Measurements from ENCODE around the gene ITGBL1.

The ITGBL1 gene

DNA sequence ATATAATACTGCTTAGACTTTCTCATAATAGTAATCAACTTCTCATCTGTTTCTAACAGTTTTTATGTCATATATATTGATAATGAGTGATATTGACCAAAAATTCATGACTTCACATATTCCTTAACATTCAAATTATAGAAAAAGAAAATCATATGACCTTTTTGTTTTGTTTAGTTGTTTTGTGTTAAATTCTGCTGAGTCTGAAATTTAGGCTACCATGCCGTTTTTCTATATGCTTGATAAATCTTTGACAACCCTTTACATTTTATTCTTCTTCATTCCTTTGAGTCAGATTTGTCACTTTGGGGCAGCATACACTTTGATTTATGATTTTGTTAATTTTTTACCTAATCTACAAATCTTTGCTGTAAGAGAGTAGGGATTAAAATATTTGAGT, 176.4 kb downstream of the ITGBL1 start:
- Histone ChIP-seq H3K27me3 (ENCODE audit: control insufficient read depth, insufficient read depth, low read length) (no peaks in the 10 kb centered on the region), H3K9ac (ENCODE audit: low read depth, low read length) (no peak overlapping the region), H3K27ac (ENCODE audit: low read depth, low read length) (no peak overlapping the region), H3K4me3 (ENCODE audit: low read depth, low read length) (no peak overlapping the region), H3K9me3 (ENCODE audit: control insufficient read depth, insufficient read depth, low read length) (no peaks in the 10 kb centered on the region), H3K4me1 (ENCODE audit: control insufficient read depth, insufficient read depth, low read length) (peaks cover 6% of the 10 kb centered on the region), H3K36me3 (ENCODE audit: control insufficient read depth, insufficient read depth, low read length) (no peaks in the 10 kb centered on the region)

DNA sequence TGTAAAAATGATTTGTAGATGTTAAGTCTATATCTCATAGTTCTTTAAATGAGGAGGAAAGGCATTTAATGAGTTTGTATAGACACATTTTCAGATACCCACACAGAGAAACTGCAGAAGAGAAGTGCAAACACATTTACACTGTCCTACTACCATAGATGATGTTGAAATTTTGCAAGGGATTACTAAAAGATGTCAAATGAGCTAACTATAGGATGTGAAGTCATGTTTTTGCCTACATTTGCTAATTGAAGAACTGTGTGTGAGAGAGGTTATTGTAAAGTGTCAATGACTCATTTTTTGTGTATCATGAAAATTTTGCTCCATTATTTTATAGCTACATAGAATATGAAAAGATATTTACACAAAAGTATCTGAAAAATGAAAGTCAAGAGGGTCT, 178.9 kb downstream of the ITGBL1 start:
- Histone ChIP-seq H3K9ac (ENCODE audit: low read depth, low read length) (no peak overlapping the region), H3K27ac (ENCODE audit: low read depth, low read length) (no peak overlapping the region), H3K4me1 (ENCODE audit: control insufficient read depth, insufficient read depth, low read length) (no peaks in the 10 kb centered on the region), H3K4me3 (ENCODE audit: low read depth, low read length) (no peak overlapping the region), H3K27me3 (ENCODE audit: control insufficient read depth, insufficient read depth, low read length) (no peaks in the 10 kb centered on the region), H3K36me3 (ENCODE audit: control insufficient read depth, insufficient read depth, low read length) (no peaks in the 10 kb centered on the region), H3K9me3 (ENCODE audit: control insufficient read depth, insufficient read depth, low read length) (no peaks in the 10 kb centered on the region)

DNA sequence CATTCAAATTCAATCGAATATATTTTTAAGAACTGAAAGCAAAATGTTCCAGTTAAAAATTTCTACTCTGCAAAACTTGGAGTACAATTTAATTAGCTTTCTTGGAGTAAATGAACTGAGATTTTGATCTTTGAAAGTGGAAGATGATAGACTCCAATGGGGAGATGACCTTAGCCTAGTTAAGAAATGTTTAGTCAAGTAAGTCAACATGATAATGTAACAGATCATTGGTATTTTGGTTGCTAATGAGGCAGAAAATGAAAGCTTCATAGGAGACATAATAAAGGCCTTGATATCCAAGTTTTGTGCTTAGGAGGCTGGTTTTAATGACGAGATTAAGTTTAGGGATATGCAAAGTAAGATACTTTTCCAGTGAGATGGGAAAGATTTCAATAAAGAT, 181.7 kb downstream of the ITGBL1 start:
- Histone ChIP-seq H3K27ac (ENCODE audit: low read depth, low read length) (no peak overlapping the region), H3K36me3 (ENCODE audit: control insufficient read depth, insufficient read depth, low read length) (no peaks in the 10 kb centered on the region), H3K4me1 (ENCODE audit: control insufficient read depth, insufficient read depth, low read length) (no peaks in the 10 kb centered on the region), H3K4me3 (ENCODE audit: low read depth, low read length) (no peak overlapping the region), H3K27me3 (ENCODE audit: control insufficient read depth, insufficient read depth, low read length) (no peaks in the 10 kb centered on the region), H3K9me3 (ENCODE audit: control insufficient read depth, insufficient read depth, low read length) (no peaks in the 10 kb centered on the region), H3K9ac (ENCODE audit: low read depth, low read length) (no peak overlapping the region)

DNA sequence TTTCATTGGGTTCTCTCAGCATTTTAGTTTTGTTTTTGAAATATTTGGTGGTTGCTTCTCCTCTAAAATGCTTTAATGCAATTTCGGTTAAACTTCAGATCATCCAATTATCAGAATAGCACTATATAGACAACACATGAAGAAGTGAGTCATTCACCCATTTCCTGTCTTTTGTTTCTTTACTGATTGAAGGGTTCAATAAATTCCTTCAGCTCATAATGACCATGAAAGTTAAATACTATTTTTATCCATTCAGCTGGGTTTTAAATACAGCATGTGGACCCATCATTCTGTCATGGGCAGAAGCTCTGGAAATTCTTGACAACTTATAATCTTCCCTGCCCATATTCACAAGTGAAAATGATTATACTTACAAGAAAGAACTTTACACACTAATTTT, 187.2 kb downstream of the ITGBL1 start:
- no peak overlapping the region for H3K27ac ChIP-seq (ENCODE audit: low read depth, low read length)
- no peaks in the 10 kb centered on the region for H3K4me1 ChIP-seq (ENCODE audit: control insufficient read depth, insufficient read depth, low read length)
- H3K4me3 ChIP-seq (ENCODE audit: low read depth, low read length), result no peak overlapping the region
- no peaks in the 10 kb centered on the region for H3K27me3 ChIP-seq (ENCODE audit: control insufficient read depth, insufficient read depth, low read length)
- H3K9me3 ChIP-seq (ENCODE audit: control insufficient read depth, insufficient read depth, low read length), result no peaks in the 10 kb centered on the region
- no peaks in the 10 kb centered on the region for H3K36me3 ChIP-seq (ENCODE audit: control insufficient read depth, insufficient read depth, low read length)
- no peak overlapping the region for H3K9ac ChIP-seq (ENCODE audit: low read depth, low read length)

DNA sequence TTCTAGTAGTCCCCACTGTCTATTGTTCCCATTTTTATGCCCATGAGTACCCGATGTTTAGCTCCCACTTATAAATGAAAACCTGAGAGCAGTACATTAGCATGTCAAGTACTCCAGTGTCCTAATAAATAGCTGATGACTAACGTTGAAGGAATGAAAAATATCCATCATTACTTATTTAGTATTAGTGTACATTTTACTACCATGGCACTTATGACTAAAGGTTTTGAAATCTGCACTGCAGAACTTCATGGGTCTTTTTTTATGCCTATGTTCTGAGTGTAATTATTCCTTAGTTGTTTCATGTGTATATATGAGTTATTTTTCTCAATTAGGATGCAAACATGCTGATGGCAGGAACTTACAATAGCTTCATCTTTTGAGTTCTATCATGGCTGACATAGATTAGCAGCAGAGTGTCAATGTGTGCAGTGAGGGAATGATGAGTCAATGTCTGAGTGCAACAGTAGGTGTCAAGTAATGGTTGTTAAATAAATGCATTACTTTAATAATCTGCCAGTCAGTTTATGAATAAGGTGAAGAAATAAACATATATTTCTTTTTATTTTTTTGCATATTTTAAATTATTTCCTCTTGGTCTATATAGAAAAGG, 188.4 kb downstream of the ITGBL1 start:
- Histone ChIP-seq H3K27me3 (ENCODE audit: control insufficient read depth, insufficient read depth, low read length) (no peaks in the 10 kb centered on the region), H3K4me3 (ENCODE audit: low read depth, low read length) (no peak overlapping the region), H3K4me1 (ENCODE audit: control insufficient read depth, insufficient read depth, low read length) (no peaks in the 10 kb centered on the region), H3K27ac (ENCODE audit: low read depth, low read length) (no peak overlapping the region), H3K36me3 (ENCODE audit: control insufficient read depth, insufficient read depth, low read length) (no peaks in the 10 kb centered on the region), H3K9me3 (ENCODE audit: control insufficient read depth, insufficient read depth, low read length) (no peaks in the 10 kb centered on the region), H3K9ac (ENCODE audit: low read depth, low read length) (no peak overlapping the region)

DNA sequence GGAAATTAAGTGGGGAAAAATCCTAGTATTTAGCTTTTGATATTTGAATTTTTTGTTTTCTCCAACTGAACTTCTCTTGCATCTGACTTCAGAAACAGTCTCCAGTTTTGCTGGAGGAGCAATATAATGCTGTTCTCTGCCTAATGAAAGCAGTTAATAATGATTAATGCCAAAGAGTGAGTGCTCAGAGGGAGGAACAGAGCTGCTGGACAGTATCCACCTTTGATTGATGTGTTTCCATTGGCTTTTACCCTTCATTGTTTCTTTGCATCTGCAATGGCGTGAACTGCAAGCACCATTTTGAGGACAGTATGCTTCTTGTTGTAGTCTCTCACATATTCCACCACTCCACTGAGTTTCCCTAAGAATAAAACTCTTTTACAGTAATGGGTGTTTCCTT, 193.4 kb downstream of the ITGBL1 start:
- Histone ChIP-seq H3K9ac (ENCODE audit: low read depth, low read length) (no peak overlapping the region), H3K4me3 (ENCODE audit: low read depth, low read length) (no peak overlapping the region), H3K4me1 (ENCODE audit: control insufficient read depth, insufficient read depth, low read length) (no peaks in the 10 kb centered on the region), H3K9me3 (ENCODE audit: control insufficient read depth, insufficient read depth, low read length) (no peaks in the 10 kb centered on the region), H3K27ac (ENCODE audit: low read depth, low read length) (no peak overlapping the region), H3K27me3 (ENCODE audit: control insufficient read depth, insufficient read depth, low read length) (no peaks in the 10 kb centered on the region), H3K36me3 (ENCODE audit: control insufficient read depth, insufficient read depth, low read length) (no peaks in the 10 kb centered on the region)

DNA sequence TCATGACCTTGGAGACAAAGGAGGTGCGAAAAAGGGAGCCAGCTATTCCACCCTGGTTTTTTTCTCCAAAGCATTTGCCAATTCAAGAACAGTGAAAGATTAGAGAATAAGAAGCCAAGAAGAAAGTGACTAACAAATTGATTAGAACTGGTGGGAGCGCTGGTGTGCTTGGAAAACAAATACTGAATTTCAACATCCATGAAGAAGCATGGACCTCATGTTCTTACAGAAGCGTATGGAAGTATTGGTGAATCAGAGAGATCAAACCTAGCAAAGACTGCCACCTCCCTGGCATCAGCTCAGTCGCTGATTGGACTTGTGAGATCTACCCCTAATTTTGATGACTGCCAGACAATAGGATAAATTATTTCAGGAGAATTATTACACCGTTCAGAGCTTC, 195.3 kb downstream of the ITGBL1 start:
- Histone ChIP-seq H3K36me3 (ENCODE audit: control insufficient read depth, insufficient read depth, low read length) (no peaks in the 10 kb centered on the region), H3K4me1 (ENCODE audit: control insufficient read depth, insufficient read depth, low read length) (no peaks in the 10 kb centered on the region), H3K9me3 (ENCODE audit: control insufficient read depth, insufficient read depth, low read length) (no peaks in the 10 kb centered on the region), H3K9ac (ENCODE audit: low read depth, low read length) (no peak overlapping the region), H3K27me3 (ENCODE audit: control insufficient read depth, insufficient read depth, low read length) (no peaks in the 10 kb centered on the region), H3K4me3 (ENCODE audit: low read depth, low read length) (no peak overlapping the region), H3K27ac (ENCODE audit: low read depth, low read length) (no peak overlapping the region)

DNA sequence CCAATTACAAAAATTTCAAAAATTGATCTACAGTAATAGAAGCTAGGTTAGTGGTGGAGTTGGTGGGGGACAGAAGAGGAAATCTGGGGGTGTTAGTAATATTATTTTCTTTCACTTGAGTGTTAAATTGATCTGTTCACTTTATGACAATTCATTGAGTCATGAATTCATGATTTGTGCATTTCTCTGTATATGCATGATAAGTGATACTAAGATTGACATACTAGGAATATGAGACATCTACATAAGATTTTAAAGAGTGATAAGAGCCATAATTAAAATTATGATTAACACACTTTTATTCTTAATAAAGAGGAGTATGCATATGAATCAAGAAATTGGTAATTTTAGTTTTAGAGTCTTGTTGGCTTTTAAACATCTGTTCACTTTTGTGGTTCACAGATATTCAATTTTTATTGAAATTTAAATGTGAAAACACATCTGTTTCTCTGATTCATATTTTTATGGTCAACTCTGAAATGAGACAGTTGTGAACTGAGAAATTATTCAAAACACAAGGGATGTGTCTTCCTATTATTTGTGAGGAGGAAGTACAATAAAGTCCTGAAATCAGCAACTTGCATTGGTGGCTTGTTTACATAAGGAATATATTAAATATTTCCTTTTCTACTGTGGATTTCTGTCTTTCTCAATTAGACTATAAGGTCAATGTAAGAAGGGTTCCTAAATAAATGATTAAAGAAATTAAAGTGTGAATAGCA, 196.5 kb downstream of the ITGBL1 start:
- no peak overlapping the region for H3K27ac ChIP-seq (ENCODE audit: low read depth, low read length)
- H3K36me3 ChIP-seq (ENCODE audit: control insufficient read depth, insufficient read depth, low read length), result no peaks in the 10 kb centered on the region
- H3K9ac ChIP-seq (ENCODE audit: low read depth, low read length), result no peak overlapping the region

DNA sequence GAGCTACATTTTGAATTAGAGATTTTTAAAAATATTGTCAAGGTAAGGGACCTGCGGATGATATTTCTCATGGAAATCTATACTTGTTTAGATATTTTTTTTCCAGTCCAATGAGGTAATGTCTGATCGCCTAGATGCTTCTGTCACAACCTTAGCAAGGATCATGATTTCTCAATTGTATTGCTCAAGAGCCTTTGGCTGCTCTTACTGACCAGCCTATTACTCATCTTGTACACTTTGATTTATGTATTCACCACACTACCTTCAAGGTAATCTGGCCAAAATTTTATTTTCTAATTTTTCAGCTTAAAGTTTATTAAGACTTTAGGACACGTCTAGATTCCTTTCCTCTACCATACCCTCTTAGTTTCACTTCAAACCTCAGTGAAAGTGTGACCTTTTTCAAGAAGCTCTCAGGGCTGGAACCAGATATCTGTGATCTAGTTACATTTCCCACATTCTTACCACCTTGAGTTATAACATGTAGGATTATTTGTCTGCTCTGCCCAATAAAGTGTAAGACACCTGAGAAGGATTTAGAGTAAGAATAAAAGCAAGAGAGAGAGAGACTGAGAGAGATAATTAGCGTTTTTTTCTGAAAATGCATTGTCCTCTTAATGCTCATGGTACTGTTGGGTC, 197.1 kb downstream of the ITGBL1 start:
- no peaks in the 10 kb centered on the region for H3K4me1 ChIP-seq (ENCODE audit: control insufficient read depth, insufficient read depth, low read length)
- no peaks in the 10 kb centered on the region for H3K9me3 ChIP-seq (ENCODE audit: control insufficient read depth, insufficient read depth, low read length)
- H3K27me3 ChIP-seq (ENCODE audit: control insufficient read depth, insufficient read depth, low read length), result no peaks in the 10 kb centered on the region
- H3K27ac ChIP-seq (ENCODE audit: low read depth, low read length), result no peak overlapping the region
- no peak overlapping the region for H3K9ac ChIP-seq (ENCODE audit: low read depth, low read length)
- no peak overlapping the region for H3K4me3 ChIP-seq (ENCODE audit: low read depth, low read length)
- H3K36me3 ChIP-seq (ENCODE audit: control insufficient read depth, insufficient read depth, low read length), result no peaks in the 10 kb centered on the region

More for the DNA sequence above, 196.5 kb downstream of the ITGBL1 start:
- Histone ChIP-seq H3K27me3 (ENCODE audit: control insufficient read depth, insufficient read depth, low read length) (no peaks in the 10 kb centered on the region), H3K9me3 (ENCODE audit: control insufficient read depth, insufficient read depth, low read length) (no peaks in the 10 kb centered on the region), H3K4me3 (ENCODE audit: low read depth, low read length) (no peak overlapping the region), H3K4me1 (ENCODE audit: control insufficient read depth, insufficient read depth, low read length) (no peaks in the 10 kb centered on the region)

DNA sequence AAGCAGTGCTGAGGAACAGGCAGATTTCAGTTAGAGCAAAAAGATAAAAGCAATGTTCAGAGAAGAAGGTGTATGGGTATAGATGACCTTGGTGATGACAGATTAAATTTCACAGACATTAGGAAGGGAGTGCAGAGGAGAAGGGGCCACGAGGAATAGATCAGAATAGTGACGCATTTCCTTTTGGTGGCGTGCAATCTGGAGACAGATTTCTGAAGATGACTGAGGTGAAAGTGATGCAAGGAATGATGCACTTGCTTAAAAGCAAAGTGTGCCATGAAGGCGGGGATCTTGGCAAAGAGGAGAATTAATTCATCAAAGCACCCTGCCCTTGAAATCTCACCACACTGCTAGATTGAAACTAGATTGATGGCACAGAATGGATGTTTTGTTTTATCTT, 202.4 kb downstream of the ITGBL1 start:
- Histone ChIP-seq H3K4me1 (ENCODE audit: control insufficient read depth, insufficient read depth, low read length) (no peaks in the 10 kb centered on the region), H3K36me3 (ENCODE audit: control insufficient read depth, insufficient read depth, low read length) (no peaks in the 10 kb centered on the region), H3K9ac (ENCODE audit: low read depth, low read length) (no peak overlapping the region), H3K4me3 (ENCODE audit: low read depth, low read length) (no peak overlapping the region), H3K9me3 (ENCODE audit: control insufficient read depth, insufficient read depth, low read length) (no peaks in the 10 kb centered on the region), H3K27me3 (ENCODE audit: control insufficient read depth, insufficient read depth, low read length) (no peaks in the 10 kb centered on the region), H3K27ac (ENCODE audit: low read depth, low read length) (no peak overlapping the region)

DNA sequence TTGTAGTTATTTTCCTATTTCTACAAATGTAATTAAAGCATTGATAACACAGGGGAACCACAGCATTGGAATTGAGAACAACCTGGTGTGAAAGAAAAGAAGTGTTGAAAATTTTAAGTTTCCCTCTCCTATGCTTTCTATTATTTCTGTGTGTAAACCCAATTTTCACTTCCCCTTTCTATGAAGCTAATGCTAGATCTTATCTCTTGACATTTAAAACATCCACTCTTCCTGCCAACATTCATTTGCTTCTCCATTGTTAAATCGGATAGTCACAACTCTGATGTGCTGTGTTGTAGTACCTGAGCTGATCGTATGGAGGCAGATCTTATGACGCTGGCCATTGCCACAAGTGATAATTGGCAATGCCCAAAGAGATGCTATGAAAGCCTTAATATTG, 203.0 kb downstream of the ITGBL1 start:
- H3K27ac ChIP-seq (ENCODE audit: low read depth, low read length), result no peak overlapping the region
- H3K9me3 ChIP-seq (ENCODE audit: control insufficient read depth, insufficient read depth, low read length), result no peaks in the 10 kb centered on the region
- no peak overlapping the region for H3K9ac ChIP-seq (ENCODE audit: low read depth, low read length)
- no peaks in the 10 kb centered on the region for H3K36me3 ChIP-seq (ENCODE audit: control insufficient read depth, insufficient read depth, low read length)
- H3K4me3 ChIP-seq (ENCODE audit: low read depth, low read length), result no peak overlapping the region
- H3K4me1 ChIP-seq (ENCODE audit: control insufficient read depth, insufficient read depth, low read length), result no peaks in the 10 kb centered on the region
- no peaks in the 10 kb centered on the region for H3K27me3 ChIP-seq (ENCODE audit: control insufficient read depth, insufficient read depth, low read length)

All from HUES48 (cell line).